GM15510 (cell line): ENCODE measurements around the gene RRAGC.

ENCODE experiments used
- POLR2A ChIP-seq: IDR thresholded peaks from 3 replicates; pipeline ENCODE4 v1.6.1; 2011; ENCODE audit warnings: borderline replicate concordance; ENCODE audit not compliant: insufficient read length; ENCODE audit errors: extremely low read depth

The RRAGC gene

GRCh38 chr1:38872401-38873026 lies 12.9 kb upstream of the RRAGC start:
- no peak for TF ChIP-seq POLR2A

- no peak for TF ChIP-seq POLR2A
Observed at GRCh38 chr1:38870996-38871395, 11.4 kb upstream of the RRAGC start.

- TF ChIP-seq POLR2A: no peak
Observed at GRCh38 chr1:38867208-38867607, 7.6 kb upstream of the RRAGC start.

- TF ChIP-seq POLR2A: no peak
Observed at GRCh38 chr1:38865112-38865715, 5.6 kb upstream of the RRAGC start.

- TF ChIP-seq POLR2A: no peak
Observed at GRCh38 chr1:38860454-38860795, 853 bp upstream of the RRAGC start.

GRCh38 chr1:38858833-38859560 lies 575 bp downstream of the RRAGC start:
- TF ChIP-seq POLR2A: no peak

GRCh38 chr1:38852780-38853179 lies 6.8 kb downstream of the RRAGC start:
- TF ChIP-seq POLR2A: no peak

GRCh38 chr1:38848071-38848470 lies 11.5 kb downstream of the RRAGC start:
- TF ChIP-seq POLR2A: no peak

GRCh38 chr1:38846210-38846609 lies 13.4 kb downstream of the RRAGC start:
- TF ChIP-seq POLR2A: no peak

GRCh38 chr1:38840281-38840680 lies 19.3 kb downstream of the RRAGC start:
- TF ChIP-seq POLR2A: no peak

- TF ChIP-seq POLR2A: no peak
Observed at GRCh38 chr1:38839363-38839762, 20.2 kb downstream of the RRAGC start.

- TF ChIP-seq POLR2A: no peak
Observed at GRCh38 chr1:38834937-38835827, 24.4 kb downstream of the RRAGC start.

- no peak for TF ChIP-seq POLR2A
Observed at GRCh38 chr1:38834221-38834782, 25.3 kb downstream of the RRAGC start.

GRCh38 chr1:38833146-38833545 lies 26.4 kb downstream of the RRAGC start:
- TF ChIP-seq POLR2A: no peak

GRCh38 chr1:38832370-38832734 lies 27.2 kb downstream of the RRAGC start:
- no peak for TF ChIP-seq POLR2A
